ENCODE data around the gene NELL2.
"Not testable (repeated sequence)": the region's sequence is repeated elsewhere in the genome, so short reads cannot be mapped to it uniquely, and the experiment has no call there.

The NELL2 gene

GRCh38 chr12:44775901-44776300 lies 100.2 kb downstream of the NELL2 start:
- DNase-seq: no peak

GRCh38 chr12:44774815-44775411 lies 101.2 kb downstream of the NELL2 start:
- DNase-seq: peak in 2 of 3 donors; percentile 26 to 47

- no peak for DNase-seq
Measured at GRCh38 chr12:44771485-44772021, 104.6 kb downstream of the NELL2 start.

GRCh38 chr12:44765796-44766195 lies 110.3 kb downstream of the NELL2 start:
- DNase-seq: no peak

GRCh38 chr12:44763021-44763420 lies 113.1 kb downstream of the NELL2 start:
- no peak for DNase-seq

- DNase-seq: no peak
Measured at GRCh38 chr12:44759289-44759688, 116.8 kb downstream of the NELL2 start.

GRCh38 chr12:44750468-44750867 lies 125.6 kb downstream of the NELL2 start:
- DNase-seq: no peak

DNA sequence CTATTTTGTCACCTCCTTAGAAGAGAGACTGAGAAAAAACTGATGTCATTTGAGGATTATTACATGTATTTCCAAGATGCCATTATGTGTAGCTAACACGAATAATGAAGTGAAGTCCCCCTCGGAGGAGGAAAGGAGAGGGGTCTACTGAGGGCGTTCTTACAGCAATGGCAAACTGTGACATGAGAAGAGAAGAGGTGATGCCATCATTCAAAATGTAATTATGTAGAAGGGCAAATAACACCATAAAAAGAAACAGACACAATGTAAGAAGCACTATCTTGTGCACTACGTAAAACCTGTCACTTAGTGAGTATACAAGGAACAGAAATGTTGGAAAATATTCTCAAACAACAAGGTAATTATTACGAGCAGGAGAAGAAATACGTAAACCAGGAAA lies 126.5 kb downstream of the NELL2 start:
- no peak for DNase-seq

DNA sequence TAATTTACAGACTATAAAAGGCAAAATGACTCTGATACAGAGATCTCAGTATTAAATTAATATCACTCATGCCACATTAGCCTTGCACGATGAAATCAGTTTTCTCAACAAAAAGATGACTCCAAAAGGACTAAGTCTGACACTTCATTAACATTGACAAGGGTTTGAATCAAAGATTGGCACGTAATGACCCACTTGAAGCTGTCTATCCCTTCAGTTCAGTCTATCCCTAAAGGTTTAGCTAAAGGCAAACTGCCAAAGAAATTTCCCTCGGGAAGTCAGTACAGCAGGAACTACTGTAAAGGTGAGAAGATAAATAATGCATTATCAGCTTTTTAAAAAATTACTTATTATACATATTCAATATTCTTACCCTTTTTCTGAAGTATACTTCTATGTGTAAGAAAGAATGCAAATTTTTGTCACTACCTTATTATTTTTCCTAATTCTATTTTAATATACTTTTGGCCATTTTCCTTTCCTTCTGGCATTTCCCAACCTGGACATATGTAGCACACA lies 127.1 kb downstream of the NELL2 start:
- DNase-seq: no peak

GRCh38 chr12:44741292-44741980 lies 134.7 kb downstream of the NELL2 start:
- DNase-seq: not testable (repeated sequence)

DNA sequence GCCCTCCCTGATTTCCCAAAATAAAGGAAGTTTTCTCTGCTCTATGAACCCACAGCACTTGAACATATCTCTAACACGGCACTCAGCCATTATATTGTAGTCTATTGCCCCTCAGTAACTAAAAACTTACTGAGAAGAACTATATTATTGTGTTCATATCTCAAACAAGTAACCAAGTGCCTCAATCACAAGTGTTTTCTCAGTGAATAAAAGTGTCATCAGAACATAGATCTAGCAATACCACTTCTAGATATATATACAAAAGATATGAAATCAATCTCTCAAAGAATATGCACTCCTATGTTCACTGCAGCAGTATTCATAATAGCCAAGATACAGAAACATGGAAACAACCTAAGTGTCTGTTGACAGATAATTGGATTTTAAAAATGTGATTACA lies 138.1 kb downstream of the NELL2 start:
- DNase-seq: no peak

- no peak for DNase-seq
Measured at GRCh38 chr12:44728566-44728965, 147.5 kb downstream of the NELL2 start.

DNA sequence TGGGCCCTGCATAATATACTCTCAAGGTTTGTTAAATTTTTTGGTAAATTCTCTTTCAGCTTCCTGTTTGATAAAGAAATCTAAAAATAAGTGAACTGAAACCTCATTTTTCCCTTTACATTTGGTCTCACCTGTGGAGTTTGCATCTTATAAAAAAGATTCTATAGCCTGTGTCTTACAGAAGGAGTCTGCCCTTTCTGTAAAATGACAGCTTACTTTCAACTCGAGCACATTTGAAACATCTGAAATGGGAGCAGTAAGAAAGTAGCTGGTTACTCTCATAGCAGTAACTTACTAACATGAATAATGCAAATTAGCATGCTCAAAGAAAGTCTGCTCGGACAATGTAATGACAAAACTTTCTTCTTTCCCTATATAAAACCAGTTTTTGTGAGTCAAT lies 155.8 kb downstream of the NELL2 start:
- peak in 1 of 3 donors; percentile 10 for DNase-seq

GRCh38 chr12:44717612-44718011 lies 158.5 kb downstream of the NELL2 start:
- DNase-seq: peak in 1 of 3 donors; percentile 0

GRCh38 chr12:44716711-44717110 lies 159.4 kb downstream of the NELL2 start:
- DNase-seq: no peak

DNA sequence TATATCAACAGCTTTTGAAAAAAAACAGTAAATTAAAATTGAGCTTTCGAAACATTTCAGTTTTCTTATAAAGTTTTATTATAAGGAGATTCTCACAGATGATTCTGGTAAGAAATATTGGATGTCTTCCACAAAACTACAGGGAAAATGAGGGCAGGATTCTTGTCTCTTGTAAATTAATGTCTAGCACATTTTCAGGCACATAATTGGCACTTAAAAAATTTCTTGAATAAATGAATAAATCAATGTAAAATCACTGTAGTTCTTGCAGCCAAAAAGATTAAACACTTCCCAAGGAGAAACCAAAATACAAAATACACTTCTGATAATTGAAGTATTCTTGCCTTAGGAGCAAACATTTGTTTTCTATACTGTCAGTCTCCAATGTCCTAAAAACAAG lies 164.4 kb downstream of the NELL2 start:
- DNase-seq: no peak

DNA sequence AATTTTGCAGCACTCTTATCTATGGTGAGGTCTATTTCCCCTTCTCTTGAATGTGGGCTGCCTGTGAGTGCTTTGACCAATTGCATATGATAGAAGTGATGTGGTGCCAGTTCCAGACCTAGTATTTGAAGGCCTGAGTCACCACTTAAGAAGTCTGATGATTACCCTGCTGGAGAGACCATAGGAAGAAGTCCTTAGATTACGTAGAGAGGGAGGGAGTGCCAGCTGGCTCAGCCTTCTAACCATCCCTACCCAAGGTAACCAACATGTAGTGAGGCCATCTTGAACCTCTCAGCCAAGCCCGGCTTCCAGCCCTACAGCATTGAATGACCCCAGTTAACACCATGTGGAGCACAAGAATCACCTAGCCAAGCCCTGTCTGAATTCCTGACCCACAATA lies 166.9 kb downstream of the NELL2 start:
- DNase-seq: no peak

- no peak for DNase-seq
Measured at GRCh38 chr12:44708218-44708617, 167.9 kb downstream of the NELL2 start.

DNA sequence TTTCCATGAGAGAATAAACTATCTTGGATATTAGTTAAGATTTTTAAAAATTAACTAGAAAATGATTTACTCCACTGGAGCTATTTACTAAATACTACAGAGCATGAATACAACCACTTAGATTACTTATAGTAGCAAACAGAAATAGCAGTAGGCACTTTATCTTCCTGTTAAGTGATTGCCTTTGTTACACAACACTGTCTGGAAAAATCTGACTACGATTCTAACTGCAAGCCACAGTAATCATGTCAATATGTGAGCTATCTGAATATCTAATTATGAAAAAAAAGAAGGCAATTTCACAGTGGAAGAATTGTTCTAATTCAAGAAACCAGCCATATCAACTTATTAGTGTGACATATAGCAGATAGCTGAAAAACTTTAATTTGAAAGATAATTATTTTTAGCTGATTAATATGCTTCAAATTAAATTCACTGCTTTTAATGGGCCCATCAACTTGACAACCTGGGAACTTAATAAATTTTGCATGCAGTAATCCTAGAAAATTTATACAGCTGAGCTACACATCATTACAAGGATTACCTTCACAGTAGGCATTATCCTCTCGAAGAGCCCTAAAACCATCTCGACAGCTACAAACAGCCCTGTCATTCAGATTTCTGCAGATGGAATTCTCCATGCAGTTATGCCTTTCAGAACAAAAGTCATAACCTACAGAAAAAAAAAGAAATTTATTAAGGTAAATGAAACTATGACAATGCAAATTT lies 172.8 kb downstream of the NELL2 start:
- DNase-seq: no peak

GRCh38 chr12:44697511-44697910 lies 178.6 kb downstream of the NELL2 start:
- no peak for DNase-seq

DNA sequence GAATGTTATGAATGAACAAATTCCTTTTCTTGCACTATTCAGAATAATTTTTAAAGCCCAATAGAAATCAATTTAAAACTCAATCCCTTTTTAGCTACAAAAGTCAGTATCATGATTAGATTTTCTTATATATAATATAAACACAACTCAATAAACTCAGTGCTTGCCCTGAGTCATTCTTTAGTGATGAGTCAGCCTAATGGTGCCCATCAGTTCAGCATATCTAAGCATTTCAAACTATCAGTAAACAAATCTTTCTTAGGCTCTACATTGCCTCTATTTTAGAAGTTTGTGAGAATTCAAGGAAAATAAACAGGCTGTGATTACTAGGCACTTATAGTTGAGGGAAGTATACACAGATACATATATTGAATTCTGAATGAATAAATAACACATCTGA lies 179.6 kb downstream of the NELL2 start:
- no peak for DNase-seq

DNA sequence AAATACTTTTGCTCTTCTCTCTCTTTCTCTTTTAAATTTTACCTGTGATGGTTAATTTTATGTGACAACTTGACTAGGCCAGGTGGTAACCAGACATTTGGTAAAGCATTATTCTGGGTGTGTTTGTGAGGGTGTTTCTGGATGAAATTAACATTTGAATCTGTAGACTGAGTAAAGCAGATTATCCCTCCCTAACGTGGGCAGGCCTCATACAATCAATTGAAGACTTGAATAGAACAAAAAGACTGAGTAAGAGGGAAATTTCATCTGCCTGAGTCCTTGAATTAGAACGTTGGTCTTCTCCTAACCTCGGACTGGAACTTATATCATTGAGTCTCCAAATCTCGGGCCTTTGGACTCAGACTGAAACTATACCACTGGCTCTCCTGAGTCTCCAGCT lies 182.1 kb downstream of the NELL2 start:
- DNase-seq: no peak

DNA sequence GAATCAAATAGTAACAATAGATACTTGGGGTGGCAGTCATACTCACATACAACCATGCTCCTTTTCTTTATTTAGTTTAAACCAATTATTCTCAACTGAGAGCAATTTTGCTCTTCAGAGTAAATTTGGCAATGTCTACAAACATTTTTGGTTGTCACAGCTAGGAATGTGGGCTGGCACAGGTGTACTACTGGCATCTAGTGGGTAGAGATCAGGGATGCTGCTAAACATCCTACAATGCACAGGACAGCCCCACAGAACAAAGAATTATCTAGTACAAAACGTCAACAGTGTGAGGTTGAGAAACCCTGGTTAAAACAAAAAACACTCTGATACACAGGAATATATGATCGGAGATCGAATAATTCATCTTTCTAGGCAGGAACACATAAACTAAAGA lies 186.5 kb downstream of the NELL2 start:
- DNase-seq: no peak

Data from suppressor macrophage treated with lipopolysaccharide for 1 hour (primary cell).